UCSD-AML1 (cell line): ENCODE data around the gene GCN1.

ENCODE experiments used
- DNase-seq: peaks from one replicate; lab custom pipeline; 2025; ENCODE audit not compliant: unreplicated experiment; lab: John Stamatoyannopoulos, UW

GCN1 gene

DNA sequence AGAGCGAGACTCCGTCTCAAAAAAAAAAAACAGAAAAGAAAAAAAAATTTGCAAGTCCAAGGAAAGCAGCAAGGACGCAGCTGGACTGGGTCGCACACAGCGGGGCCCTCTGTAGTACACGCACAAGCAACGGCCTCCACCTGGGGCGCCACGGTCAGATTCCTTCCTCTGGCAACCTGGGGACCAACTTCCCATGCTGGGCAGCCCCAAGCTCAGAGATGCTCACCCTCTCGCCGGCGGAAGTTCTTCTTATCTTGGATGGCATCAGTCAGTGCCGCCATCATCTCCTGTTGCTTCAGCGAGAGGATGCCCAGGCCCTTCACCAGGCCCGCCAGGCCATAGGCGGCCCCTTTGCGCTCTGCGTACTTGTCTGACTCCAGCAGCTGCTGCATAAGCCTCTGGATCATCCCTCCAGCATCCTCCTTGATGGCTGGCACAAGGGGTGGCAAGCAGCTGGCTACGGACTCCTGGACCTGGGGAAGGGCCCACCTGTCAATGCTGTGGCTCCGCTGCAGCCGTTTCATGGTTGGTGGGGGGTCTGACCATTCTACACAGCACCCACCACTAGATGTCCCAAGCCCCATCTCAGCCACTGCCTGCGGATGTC is 43.5 kb downstream of the GCN1 start:
- no peak for DNase-seq

DNA sequence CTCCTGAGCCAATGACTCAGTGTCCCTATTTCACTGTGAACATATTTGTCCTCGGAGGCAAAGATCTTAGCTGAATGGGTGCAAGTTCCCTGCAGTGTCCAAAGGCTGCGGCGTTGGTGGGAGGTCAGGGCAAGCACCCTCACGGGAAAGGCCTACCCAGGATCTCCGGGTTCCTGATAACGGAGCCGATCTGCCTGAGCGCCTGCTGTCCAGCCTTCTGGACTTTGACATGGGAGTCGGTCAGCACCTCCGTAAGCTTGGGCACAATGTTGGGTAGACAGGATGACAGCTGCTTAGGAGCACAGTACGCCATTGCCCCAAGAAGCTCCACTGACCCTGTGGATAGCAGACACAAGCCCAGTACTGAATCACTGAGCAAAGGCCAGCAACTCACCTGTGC is 46.5 kb downstream of the GCN1 start:
- DNase-seq: no peak

GRCh38 chr12:120145164-120145563 is 49.4 kb downstream of the GCN1 start:
- DNase-seq: no peak

DNA sequence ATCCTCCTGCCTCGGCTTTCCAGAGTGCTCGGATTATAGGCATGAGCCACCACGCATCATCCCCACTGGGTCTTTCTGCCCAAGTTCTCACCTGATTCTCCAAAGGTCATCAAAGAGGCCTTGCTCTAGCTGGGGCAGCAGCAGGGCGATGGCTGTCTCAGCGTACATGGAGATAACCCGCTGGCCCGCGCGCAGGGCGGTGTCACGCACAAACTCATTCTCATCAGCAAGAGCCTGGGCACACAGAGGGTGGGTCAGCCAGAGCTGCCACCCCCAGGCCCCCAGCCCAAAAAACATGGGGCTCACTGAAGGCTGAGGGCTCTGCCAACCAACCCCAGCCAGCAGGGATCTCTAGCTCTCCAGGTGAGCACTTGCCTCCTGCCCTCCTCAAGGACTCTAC is 50.3 kb downstream of the GCN1 start:
- DNase-seq: no peak

- DNase-seq: no peak
Observed at GRCh38 chr12:120142231-120142877, 52.2 kb downstream of the GCN1 start.

- DNase-seq: no peak
Observed at GRCh38 chr12:120141336-120141735, 53.2 kb downstream of the GCN1 start.

DNA sequence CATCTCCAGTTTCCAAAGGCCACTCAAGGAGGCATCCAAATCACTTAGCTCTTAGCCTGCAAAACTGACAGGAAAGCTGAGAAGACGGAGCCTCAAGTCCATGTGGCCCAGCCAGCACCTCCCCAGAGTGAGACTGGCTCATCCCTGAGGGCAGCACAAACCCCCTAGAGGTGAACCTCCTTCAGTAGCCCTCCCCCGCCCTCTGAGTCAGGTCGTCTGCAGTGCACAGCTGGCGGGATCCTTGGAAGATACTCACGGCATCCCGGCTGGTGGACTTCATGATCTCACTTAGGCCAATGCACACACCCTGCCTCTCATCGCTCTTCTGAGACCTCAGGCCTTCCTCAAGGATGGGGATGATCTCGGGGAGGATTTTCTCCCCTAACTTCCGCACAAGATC is 53.9 kb downstream of the GCN1 start:
- no peak for DNase-seq

DNA sequence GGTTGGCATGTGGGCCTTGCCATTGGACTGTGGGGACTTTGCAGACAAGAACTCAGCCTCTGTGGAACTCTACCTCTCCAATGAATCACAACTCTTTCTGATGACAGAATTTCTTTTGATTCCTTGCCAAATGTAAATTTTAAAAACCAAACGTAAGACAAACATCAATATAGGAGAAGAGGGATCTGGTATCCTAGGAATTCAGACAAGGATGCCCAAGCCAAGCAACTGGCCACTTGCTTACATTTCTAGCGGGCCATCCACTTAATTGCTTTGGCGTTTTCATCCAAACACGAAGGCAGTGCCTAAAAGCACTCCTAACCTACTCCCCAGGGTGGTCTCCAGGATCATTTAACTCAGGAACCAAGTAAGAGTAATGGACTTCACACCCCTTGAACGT is 54.6 kb downstream of the GCN1 start:
- no peak for DNase-seq

DNA sequence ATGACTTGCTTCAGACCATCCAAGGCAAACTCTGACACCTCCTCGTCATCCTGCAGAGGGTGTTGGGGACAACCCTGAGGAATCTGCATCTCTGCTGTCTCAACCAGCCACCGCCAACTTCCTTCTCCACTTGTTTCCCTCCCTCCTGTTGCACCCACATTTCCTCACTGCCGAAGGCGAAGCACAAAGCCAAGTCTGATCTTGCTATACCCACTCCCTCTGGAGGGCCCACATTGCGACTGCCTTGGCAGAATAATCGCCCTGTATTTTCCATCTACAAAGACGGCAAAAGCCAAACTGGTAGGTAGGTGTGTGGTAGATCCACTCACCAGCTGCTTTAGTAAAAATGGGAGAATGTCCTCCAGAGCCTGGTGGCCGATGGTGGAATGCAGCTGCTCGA is 56.1 kb downstream of the GCN1 start:
- DNase-seq: no peak

DNA sequence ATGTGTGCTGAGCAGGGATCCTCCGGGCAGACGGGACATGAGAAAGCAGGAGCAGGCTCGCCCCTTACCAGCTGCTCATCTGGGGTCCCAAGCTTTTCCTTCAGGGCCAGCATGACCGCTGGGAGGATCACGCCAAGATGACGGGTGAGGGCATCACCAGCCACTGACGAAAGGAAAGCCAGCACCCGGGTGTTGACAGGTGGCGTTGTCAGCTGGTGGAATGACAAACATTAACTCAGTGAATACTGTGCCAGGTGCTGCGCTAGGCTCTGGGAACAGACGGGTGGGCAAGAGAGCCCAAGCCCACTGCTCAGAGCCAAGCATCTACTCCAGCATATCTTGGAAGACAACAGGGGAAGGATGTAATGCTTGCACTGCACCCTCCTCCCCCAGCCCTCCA is 56.7 kb downstream of the GCN1 start:
- no peak for DNase-seq

DNA sequence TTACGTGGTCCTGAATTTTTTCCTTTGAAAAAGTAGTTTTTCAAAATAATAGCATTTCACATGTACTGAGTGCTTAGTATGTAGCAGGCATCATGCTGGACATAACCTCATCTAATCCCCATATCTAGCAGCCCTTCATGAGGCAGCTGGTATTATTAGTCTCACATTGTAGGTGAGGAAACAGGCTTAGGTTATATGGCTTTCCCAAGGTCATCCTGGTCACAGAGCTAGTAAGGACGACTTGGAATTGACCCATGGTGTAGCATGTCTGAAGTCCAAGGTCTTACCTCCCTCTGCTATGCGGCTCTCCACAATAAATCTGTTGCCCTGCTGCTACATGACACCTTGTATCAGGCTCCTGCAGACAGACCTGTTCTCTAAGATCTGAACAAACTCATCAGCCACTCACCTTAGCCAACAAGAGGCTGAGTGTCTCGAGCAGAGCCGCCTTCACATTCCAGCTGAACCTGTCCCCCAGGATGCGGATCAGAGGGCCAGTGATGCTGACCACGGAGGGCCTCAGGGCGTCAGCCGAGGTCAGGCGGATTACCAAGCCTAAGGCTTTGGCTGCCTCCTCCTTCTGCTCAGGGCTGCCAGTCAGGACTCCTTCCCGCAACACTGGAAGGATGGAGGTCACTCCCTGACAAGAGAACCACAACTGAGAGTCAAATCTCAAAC is 58.3 kb downstream of the GCN1 start:
- DNase-seq: no peak

- no peak for DNase-seq
Observed at GRCh38 chr12:120134307-120134980, 60.1 kb downstream of the GCN1 start.

- no peak for DNase-seq
Observed at GRCh38 chr12:120132863-120133385, 61.6 kb downstream of the GCN1 start.

DNA sequence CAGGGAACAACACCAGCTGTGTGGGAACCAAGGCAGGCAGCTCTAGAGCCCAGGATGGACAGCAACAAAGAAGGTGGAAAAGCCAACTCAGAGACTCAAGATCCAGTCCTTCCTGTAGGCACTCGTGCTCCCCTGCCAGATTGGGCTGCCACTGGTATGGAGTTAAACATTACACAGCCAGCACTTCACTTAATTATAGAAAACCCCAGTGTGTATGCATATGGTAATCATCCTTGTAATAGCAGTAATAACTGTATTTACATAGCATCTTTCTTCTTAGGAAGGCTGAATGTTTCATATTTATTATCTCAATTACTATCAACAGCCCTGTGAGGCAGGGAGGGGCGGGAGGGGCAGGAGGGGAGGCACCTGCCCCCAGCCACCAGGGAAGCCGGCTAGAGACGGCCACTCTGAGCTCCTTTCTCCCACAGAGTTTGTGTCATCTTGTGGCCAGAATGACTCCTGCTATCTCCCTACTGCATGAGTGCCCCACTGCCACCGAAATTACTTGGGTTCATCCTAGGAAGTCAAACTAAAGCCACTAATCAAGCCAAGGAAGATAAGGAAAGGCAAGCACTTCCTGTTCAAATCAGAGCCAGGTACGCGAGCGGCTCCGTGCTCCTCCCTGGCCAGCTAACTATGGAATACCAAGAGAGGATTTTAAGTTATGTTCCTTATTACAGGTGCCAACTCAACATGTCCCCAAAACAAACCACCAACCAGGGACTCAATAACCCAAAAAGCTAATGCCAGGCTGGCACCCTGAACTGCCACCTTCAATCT is 62.3 kb downstream of the GCN1 start:
- no peak for DNase-seq

DNA sequence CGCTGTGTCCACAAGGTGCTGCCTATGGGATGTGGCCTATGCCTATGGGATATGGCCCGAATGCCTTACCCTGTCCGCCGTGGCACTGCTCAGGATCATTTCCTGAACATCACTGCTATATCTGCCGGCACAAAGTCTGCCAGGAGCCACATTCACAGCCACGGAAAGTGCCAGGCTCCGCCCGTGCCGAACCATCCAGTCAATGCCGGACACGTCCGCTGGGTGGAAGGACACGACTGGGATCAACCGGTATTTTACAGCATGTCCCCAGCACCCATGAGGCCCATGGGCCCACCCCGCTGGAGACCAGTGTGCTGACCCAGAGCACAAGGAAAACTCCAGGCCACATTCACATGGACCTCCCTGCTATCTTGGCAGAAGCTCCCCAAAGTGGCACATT is 63.4 kb downstream of the GCN1 start:
- DNase-seq: no peak

DNA sequence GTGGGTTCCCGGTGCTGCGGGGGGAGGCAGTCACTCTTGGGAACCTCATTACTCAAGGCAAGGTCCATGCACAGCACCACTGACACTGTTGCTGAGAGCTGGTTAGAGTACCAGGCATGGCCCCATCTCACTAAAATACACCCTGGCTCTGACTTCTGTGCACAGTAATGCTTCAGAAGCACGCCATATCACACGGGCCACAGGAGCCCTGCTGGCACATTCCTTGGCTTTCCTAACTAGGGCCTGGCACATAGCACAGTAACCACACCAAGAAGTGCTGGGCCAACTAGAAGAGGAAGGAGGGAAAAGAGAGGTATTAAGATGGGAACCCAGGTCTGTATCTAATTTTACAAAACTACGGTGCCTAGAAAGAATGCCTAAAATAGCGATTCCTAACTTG is 64.5 kb downstream of the GCN1 start:
- no peak for DNase-seq

- peak; percentile 55 for DNase-seq
Observed at GRCh38 chr12:120126635-120127005, 67.9 kb downstream of the GCN1 start.

DNA sequence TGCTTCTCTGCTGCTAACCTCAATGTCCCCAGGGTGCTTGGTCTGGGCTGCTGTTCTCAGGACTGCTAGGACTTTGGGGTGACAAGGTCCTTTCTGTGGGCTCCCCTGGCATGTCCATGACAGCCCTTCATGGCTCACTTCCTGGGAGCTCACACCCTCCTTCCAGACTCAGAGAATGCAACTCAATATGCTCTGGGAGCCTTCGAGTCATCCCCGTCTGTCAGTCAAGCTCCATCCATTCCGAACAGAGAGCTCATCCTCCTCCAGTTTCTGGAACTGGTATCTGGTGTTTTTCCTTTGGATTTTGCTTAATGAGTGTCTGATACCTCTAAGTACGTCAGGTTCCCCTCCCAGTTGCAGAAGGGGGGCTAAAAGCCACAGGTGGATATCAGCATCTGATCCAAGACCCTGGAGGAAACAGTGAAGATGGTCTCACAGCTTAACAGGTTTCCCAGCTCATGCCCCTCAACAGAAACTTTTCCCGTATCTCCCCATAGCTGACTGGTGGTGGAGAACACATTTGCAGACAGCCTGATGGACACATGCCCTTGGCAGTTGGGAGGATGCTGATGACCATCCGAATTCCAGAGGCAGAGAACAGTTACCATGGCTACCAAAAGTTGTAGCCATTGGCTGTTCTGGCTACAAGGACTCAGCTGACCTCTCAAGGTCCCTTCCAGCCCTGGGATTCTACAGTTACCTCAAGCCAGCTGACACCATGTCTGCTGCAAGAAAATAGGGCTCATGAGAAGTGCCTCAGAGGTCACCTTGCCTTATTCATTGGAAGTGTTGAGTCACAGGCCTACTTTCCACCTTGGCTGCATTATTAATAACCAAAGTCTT is 68.5 kb downstream of the GCN1 start:
- no peak for DNase-seq

DNA sequence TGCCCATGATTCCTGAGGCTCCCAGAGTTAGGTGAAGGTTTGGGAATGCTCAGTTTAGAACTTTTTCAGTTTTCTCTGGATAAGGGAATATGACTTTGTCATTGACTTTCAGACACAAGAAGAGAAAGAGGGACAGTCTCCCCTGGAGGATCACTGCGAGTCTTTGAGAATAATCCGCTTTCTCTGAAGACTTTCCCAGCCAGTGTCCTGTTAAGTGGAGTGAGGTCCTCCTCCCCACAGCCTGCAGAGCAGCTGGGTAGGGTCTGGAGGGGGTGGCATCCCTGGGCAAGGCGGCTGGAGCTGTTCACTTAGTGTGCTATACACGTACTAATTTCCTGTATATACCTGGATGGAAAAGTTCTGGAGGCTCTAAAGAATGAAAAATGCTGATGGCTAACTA is 69.5 kb downstream of the GCN1 start:
- no peak for DNase-seq

GRCh38 chr12:120121766-120122293 is 72.7 kb downstream of the GCN1 start:
- DNase-seq: no peak
